Activated T-cell treated with anti-CD3 and anti-CD28 coated beads for 4 hours (primary cell): Measurements from ENCODE around the gene NLGN1.

Source experiments
- DNase-seq: peaks from one replicate; pipeline ENCODE4 v3.0.0-alpha.2; 2020

Gene NLGN1

GRCh38 chr3:173732237-173732636, 334.7 kb downstream of the NLGN1 start:
- no peak for DNase-seq

GRCh38 chr3:173733029-173733652, 335.6 kb downstream of the NLGN1 start:
- DNase-seq, result no peak

- no peak for DNase-seq
Measured at GRCh38 chr3:173734473-173734872, 336.9 kb downstream of the NLGN1 start.

GRCh38 chr3:173734895-173735294, 337.4 kb downstream of the NLGN1 start:
- DNase-seq, result no peak

GRCh38 chr3:173735841-173736240, 338.3 kb downstream of the NLGN1 start:
- no peak for DNase-seq

DNA sequence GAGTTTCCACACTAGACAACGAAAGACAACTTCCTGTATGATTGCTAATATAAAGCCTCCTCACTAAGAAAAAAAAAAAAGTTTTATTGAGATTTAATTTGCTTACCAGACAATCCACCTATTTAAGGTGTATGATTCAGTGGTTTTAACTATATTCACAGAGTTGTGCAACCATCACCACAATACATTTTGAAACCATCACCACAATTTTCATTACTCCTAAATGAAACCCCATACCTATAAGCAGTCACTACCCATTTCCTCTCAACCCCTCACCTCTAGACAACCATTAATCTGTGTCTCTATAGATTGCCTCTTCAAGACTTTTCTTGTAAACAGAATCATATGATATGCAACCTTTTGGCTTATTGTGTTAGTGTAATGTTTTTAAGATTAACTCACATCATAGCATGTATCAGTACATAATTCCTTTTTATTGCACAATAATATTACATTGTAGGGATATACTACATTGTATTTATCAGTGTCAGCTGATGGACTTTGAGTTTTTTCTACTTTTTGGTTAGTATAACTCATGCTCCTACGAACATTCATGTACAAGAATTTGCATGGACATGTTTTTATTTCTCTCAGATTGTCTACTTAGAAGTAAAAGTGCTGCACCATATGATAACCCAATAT, 339.7 kb downstream of the NLGN1 start:
- no peak for DNase-seq

DNA sequence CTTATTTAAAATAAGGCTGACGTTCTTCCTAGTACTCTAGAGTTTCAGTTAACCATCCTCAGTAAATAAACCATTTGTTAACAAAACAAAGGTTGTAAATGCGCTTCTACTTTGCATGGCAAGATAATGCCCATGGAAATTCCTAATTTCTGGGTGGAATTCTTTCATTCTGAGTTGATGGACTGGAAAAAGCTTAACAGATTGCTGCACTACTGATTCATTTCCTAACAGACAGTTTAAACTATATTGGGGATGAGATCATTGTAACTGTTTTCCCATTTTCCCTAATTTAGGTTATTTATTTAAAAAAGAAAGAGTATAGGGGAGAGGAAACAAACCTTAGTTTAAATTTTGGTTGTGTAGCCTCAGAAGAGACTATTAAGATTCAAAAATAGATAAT, 342.2 kb downstream of the NLGN1 start:
- no peak for DNase-seq

DNA sequence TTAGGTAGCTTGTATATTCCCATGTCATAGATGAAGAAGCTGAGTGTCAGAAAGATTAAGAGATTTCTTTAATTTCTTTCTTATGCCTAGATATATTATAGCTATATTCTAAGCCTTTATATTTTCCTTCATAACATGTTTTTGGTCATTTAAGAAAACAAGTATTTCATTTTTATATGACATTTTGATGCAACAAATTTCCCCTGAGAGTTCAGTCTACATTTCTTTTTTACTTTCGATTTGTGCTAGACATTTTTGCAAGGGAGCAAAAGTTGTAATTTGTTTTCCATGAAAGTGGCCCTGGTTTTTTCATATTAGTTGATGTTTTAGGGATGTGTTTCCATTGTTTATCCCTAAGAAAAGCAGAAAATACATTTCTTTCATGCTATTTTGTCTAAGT, 344.9 kb downstream of the NLGN1 start:
- DNase-seq, result no peak

GRCh38 chr3:173743111-173743510, 345.6 kb downstream of the NLGN1 start:
- DNase-seq, result no peak

GRCh38 chr3:173743516-173743915, 346.0 kb downstream of the NLGN1 start:
- DNase-seq, result no peak

DNA sequence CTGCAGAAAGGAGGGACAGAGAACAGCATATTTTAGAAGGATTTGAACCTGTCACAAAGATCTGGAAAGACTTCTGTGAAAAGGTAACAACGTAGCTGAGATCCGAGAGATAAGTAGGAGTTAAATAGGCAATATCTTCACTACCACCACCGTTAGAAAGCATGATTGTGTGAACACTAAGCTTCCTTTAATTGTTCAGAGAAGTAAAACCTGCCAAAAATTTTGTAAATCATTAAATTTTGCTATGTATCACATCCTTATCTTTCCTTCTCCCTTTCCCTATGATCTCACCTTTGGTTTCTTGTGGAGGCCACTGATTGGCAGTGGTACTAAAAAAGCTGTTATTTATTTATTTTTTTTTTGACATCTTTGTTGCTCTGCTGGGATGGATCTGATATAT, 346.9 kb downstream of the NLGN1 start:
- no peak for DNase-seq

DNA sequence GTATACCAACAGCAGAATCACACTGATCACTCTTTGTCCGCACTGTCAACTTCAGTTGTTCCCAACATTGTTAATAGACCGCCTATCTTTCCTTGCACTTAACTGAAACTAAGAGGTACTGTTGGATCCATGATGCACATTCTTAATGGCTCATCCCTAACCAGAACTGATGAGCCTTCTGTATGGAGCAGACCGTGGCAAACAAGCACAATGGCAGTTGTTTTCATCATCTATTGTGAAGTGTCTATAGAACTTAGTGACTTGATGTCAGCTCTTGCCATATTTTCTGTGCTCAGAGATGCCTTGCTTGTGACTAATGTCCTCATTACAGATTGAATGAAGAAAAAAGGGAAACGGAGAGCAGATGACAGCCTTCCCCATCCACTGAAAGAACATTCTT, 347.4 kb downstream of the NLGN1 start:
- no peak for DNase-seq

DNA sequence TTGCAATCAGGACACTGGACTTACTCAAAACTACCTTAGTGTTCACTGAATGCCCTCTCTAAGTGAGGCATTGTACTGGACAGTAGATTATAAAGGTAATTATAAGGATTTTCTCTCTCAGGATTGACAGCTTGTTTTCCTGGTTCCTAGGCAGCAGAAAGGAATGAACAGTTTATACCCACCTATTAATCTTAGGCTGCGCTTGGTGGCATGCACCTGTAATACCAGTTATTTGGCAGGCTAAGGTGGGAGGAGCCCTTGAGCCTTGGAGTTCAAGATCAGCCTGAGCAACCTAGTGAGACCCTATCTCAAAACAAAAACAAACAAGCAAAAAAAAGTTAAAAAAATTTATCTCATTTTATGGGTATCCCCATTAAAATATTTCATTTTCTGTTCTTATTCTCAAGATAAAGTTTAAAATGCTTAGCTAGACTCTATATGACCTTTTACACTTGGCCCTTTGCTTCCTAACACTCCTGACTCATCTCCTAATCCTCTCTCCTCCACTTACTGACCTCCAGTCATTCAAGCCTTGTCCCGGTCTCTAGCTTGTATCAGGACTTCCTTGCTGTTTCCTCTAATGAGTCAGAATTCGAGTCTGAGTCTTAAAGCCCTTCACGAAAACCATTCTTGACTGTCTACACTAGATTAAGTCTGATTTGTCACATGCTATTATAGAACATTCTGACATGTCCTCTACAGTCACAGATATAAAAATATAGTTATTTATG, 348.6 kb downstream of the NLGN1 start:
- DNase-seq, result no peak

DNA sequence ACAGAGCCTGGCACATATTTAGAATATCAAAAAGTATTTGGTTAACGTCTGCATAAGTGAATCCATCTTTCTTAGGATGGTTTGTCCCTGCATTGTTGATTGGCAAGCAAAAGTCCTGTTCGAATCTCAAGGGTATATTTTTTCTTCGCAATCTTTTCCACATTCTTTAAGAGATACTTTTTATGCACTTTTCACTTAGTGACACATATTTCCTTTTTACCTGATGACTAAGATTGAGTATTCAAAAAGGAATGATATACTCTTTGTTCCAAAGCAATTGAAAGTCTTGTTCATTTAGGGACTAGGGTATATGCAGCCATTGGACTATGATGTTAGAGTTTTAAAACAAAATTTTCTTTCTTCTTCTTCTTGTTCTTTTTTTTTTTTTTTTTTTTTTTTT, 349.9 kb downstream of the NLGN1 start:
- no peak for DNase-seq

- no peak for DNase-seq
Measured at GRCh38 chr3:173748105-173748504, 350.6 kb downstream of the NLGN1 start.

DNA sequence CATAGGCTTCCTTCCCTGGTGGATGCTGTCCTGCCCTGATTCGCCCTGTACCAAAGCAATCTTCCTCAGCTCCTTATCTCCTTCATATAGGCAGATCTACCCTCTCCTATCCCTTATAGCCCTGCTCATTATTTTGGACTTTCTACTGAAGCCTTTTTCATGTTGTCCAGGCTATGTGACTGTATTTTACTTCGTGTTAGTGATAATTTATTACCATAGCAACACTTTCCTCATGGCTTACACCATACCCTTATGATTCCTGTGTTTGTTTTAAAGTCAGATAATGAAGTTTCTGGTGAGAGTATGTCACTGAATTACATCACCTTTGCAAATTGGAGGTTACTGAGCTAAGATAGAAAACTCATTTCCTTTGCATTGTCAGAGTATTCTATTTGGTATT, 352.6 kb downstream of the NLGN1 start:
- DNase-seq, result no peak

- no peak for DNase-seq
Measured at GRCh38 chr3:173750591-173750990, 353.0 kb downstream of the NLGN1 start.

DNA sequence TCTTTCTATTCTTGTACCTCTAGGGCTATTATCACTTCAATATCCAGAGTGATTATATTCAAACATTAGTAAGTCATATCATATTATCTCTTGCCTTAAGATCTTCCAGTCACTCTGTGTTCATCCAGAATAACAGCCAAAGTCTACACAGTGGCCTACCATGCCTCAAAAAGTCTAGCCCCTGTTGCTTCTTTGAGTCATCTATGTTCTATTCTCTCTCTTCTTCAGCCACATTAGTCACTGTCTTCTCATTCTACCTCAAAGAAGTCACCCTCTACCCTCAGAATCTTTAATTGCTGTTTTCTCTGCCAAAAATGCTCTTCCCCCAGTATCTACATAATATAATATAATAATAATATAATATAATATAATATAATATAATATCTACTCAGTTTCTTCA, 356.0 kb downstream of the NLGN1 start:
- DNase-seq, result no peak

GRCh38 chr3:173755161-173755560, 357.6 kb downstream of the NLGN1 start:
- DNase-seq, result no peak

- no peak for DNase-seq
Measured at GRCh38 chr3:173761161-173761560, 363.6 kb downstream of the NLGN1 start.

DNA sequence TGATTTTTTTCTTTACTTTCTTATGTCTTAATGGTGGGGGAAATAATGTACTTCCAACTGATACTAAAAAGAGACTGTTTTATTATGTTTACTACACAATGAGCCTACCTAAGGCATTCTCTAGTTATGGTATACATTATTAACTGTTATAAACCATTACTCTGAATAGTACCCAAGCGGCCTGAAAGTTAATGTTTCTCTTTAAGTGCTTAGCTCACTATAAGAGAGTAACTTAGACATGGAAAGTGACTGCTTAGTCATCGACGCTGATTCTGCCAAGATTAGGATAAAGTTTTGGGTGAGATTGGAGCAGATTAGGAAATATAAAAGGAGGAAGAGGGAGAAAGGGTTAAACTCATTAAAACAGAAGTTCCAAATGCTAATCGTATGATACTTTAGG, 365.0 kb downstream of the NLGN1 start:
- no peak for DNase-seq

DNA sequence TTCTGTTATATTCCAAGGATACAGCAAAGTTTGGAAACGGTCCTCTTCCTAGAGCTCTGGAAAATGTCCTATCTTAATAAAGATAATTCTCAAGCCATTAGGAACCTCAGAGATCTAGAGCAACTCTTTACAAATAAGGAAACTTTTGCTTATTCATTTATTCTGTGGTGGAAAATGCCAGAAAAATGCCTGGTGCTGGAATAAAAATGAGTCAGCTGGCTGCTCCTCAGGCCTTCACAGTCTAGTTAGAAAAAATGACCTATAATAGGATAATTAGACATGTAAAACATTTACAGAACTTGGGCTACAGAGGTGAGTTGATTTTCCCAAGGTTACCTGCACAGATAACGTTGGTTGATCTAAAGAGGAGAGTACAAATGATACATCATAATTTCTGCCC, 372.5 kb downstream of the NLGN1 start:
- no peak for DNase-seq

- no peak for DNase-seq
Measured at GRCh38 chr3:173770796-173771573, 373.4 kb downstream of the NLGN1 start.

GRCh38 chr3:173773800-173774199, 376.3 kb downstream of the NLGN1 start:
- DNase-seq, result no peak
